ENCODE results near the gene CEP89. TPM values are rescaled to one million over a fixed set of nuclear protein-coding genes. Genes with fewer than 3 reads are reported as not detected.
"Not testable (repeated sequence)": the region's sequence is repeated elsewhere in the genome, so short reads cannot be mapped to it uniquely, and the experiment has no call there.

CEP89 gene
- total RNA-seq, 1 donor from 2014 or later, result 29.0 TPM

DNA sequence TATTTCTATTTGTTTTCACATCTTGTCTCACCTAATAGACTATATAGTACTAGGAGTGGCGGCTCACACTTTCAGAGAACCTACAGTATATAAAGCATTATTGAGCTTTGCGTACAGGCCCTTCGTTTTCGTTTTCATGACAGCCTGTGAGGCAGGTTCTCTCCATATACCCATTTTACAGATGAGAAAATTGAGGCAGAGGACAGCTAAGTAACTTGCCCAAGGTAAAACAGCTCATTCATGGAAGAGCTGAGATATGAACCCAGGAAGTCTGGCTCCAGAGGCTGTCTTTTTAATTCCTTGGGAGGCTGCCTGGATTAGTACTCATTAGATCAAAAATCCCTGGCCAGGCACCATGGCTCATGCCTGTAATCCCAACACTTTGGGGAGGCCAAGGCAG lies 29.2 kb upstream of the CEP89 start:
- DNase-seq (ENCODE audit: low spot score in 2 of 2, unreplicated experiment in 2 of 2), result no peak
- Mint-ChIP-seq H3K4me1 (peaks cover 4% of the 10 kb centered on the region), H3K27me3 (ENCODE audit: low read depth) (no peaks in the 10 kb centered on the region), H3K36me3 (peaks cover 23% of the 10 kb centered on the region), H3K9me3 (no peaks in the 10 kb centered on the region), H3K27ac (no peak overlapping the region), H3K4me3 (no peak overlapping the region)
- TF ChIP-seq, protein P1, sequence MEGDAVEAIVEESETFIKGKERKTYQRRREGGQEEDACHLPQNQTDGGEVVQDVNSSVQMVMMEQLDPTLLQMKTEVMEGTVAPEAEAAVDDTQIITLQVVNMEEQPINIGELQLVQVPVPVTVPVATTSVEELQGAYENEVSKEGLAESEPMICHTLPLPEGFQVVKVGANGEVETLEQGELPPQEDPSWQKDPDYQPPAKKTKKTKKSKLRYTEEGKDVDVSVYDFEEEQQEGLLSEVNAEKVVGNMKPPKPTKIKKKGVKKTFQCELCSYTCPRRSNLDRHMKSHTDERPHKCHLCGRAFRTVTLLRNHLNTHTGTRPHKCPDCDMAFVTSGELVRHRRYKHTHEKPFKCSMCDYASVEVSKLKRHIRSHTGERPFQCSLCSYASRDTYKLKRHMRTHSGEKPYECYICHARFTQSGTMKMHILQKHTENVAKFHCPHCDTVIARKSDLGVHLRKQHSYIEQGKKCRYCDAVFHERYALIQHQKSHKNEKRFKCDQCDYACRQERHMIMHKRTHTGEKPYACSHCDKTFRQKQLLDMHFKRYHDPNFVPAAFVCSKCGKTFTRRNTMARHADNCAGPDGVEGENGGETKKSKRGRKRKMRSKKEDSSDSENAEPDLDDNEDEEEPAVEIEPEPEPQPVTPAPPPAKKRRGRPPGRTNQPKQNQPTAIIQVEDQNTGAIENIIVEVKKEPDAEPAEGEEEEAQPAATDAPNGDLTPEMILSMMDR (IDR thresholded peaks at IDR 0.05; ENCODE audit: unreplicated experiment), result no peak

DNA sequence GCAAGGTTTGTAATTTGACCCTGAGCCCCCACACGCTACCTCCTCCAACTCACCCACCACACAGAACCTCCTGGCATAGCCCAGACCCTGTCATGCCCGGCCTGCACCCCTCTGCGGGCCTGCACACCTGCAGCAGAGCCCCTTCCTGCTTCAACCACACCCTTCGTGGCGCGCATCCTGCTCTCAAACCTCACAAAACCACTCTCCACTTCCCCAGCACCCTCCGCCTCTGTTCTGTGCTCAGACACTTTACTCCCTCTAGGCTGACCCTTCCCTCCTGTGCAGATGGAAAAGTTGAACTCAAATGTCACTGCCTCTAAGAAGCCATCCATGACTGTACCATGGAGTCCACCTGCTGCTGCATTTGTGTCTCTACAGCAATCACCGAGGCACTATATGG lies 28.8 kb upstream of the CEP89 start:
- Mint-ChIP-seq H3K36me3 (peaks cover 25% of the 10 kb centered on the region), H3K9me3 (no peaks in the 10 kb centered on the region), H3K4me3 (no peak overlapping the region), H3K4me1 (peaks cover 3% of the 10 kb centered on the region), H3K27me3 (ENCODE audit: low read depth) (no peaks in the 10 kb centered on the region), H3K27ac (no peak overlapping the region)
- DNase-seq (ENCODE audit: low spot score in 2 of 2, unreplicated experiment in 2 of 2), result no peak
- TF ChIP-seq, protein P1 (IDR thresholded peaks at IDR 0.05; ENCODE audit: unreplicated experiment), result no peak

DNA sequence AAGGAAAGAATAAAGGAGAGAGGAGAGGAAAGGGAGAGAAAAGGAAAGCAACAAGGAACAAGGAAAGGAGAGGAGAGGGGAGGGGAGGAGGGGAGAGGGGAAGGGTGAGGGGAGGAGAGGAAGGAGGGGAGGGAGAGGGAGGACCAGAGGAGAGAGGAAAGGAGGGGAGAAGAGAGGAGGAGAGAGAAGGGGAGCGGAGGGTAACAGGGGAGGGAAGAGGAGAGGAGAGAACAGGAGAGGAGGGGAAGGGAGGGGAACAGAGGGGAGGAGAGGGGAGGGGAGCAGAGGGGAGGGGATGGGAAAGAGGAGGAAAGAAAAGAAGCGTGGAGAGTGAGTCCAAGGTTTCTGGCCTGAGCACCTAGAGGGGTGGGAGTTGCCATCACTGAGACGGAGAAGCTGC lies 27.0 kb upstream of the CEP89 start:
- H3K4me3 Mint-ChIP-seq, result no peak overlapping the region
- H3K36me3 Mint-ChIP-seq, result peaks cover 27% of the 10 kb centered on the region
- no peaks in the 10 kb centered on the region for H3K27me3 Mint-ChIP-seq (ENCODE audit: low read depth)
- no peaks in the 10 kb centered on the region for H3K4me1 Mint-ChIP-seq
- TF ChIP-seq, protein P1 (IDR thresholded peaks at IDR 0.05; ENCODE audit: unreplicated experiment), result no peak
- no peaks in the 10 kb centered on the region for H3K9me3 Mint-ChIP-seq
- no peak overlapping the region for H3K27ac Mint-ChIP-seq
- DNase-seq (ENCODE audit: low spot score in 2 of 2, unreplicated experiment in 2 of 2), result no peak

DNA sequence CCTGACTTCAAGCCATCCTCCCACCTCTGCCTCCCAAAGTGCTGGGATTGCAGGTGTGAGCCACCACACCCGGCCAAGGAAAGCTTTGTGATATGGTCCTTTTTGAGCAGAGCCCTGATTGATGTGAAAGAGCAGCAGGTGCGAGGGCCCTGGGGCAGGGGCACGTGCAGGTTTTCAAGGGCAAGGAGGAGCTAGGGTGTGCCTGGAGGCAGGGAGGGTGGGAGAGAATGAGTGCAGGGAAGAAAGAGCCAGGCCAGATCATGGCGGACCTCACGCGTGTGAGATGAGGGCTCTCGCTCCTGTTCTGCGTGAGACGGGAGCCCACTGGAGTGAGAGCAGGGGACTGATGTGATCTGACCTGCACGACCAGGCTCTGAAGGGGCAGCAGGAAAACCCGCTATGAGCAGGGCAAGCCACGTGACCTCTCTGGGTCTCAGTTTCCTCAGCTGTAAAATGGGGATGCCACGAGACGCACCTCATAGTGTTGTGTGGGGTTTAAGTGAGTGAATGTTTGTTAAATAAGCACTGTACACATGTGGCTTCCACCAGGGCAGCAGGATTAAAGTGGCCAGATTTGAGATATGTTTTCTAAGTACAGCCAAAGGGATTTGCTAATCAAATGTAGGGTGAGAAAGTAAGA lies 26.1 kb upstream of the CEP89 start:
- Mint-ChIP-seq H3K36me3 (peaks cover 26% of the 10 kb centered on the region), H3K27ac (no peak overlapping the region), H3K9me3 (no peaks in the 10 kb centered on the region), H3K4me3 (no peak overlapping the region), H3K4me1 (no peaks in the 10 kb centered on the region), H3K27me3 (ENCODE audit: low read depth) (no peaks in the 10 kb centered on the region)
- DNase-seq (ENCODE audit: low spot score in 2 of 2, unreplicated experiment in 2 of 2), result no peak
- TF ChIP-seq, protein P1 (IDR thresholded peaks at IDR 0.05; ENCODE audit: unreplicated experiment), result no peak

DNA sequence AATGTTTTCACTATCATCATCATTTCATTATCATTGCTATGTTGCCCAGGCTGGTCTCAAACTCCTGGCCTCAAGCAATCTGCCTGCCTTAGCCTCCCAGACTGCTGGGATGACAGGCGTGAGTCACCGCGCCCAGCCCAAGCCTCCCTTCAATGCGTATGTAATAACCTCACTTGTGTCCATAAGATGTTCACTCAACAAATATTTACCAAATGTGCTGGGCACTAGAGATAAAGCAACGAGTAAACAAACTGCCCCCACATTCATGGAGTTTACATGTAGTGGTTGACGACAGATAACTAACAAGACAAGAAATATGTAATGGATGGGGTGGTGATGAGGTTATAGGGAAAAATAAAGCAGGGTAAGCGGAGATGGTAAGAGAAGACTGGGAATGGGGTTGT lies 25.3 kb upstream of the CEP89 start:
- not testable (repeated sequence) for H3K4me1 Mint-ChIP-seq; H3K27me3 Mint-ChIP-seq (ENCODE audit: low read depth); H3K4me3 Mint-ChIP-seq; DNase-seq (ENCODE audit: low spot score in 2 of 2, unreplicated experiment in 2 of 2); H3K9me3 Mint-ChIP-seq
- H3K27ac Mint-ChIP-seq, result peak overlapping the region; percentile 32
- peaks cover 26% of the 10 kb centered on the region for H3K36me3 Mint-ChIP-seq

DNA sequence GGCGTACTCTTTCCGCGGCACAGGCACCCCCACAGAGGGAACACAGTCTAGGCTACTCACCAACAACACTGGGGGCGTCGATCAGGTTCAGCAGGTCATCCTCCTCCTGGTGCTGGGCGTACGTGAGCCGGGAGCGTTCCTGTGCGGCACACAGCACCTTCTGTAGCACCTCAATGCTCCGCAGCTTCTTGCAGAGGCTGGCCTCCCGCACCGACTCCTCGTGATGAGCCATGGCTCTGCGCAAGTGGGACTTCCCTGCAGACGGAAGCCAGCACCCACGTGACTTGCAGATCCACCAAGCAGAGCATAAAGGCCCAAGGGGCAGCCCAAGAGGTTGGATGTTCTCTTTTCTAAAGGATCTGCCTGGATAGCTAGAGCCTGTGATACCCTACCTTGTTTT lies 24.2 kb upstream of the CEP89 start:
- not testable (repeated sequence) for H3K27ac Mint-ChIP-seq; H3K4me1 Mint-ChIP-seq; H3K27me3 Mint-ChIP-seq (ENCODE audit: low read depth)

DNA sequence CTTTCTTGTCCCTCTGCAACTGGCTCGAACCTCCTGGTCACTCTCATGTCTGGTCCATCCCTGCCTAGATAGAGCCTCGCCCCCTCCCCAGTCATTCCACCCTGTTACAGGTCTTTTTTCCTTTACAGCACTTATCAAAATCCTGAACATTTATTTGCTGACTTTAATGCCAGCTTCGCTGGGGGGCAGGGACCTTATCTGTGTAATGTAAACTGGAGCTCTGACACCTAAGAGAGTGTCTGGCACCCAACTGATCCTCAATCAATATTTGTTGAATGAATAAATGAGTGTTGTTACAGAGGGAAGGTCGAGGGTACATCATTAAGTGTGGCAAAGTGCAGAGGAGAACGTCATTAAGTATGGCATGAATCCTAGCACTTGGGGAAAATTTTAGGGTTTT lies 17.0 kb upstream of the CEP89 start:
- no peak overlapping the region for H3K27ac Mint-ChIP-seq
- no peaks in the 10 kb centered on the region for H3K4me1 Mint-ChIP-seq

More for the DNA sequence above, 24.2 kb upstream of the CEP89 start:
- H3K4me3 Mint-ChIP-seq; DNase-seq (ENCODE audit: low spot score in 2 of 2, unreplicated experiment in 2 of 2); H3K9me3 Mint-ChIP-seq: not testable (repeated sequence)
- peaks cover 28% of the 10 kb centered on the region for H3K36me3 Mint-ChIP-seq

DNA sequence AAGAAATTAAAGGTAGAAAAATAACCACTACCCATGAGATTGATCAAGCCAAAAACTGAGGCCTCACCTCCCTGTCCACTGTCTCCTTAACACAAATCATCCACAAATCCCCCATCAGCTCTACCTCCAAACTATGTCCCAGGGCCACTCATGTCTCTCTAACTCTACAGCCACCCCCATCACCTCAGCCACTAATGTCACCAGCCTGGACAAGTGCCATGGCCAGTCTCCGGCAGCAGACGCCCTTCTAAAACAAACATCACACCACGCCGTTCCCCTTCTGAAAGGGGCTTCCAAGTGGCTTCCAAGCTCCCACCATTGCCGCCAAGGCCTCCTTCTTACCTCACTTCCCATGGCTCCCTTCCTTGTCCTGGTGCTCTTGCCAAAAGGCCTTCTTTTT lies 16.5 kb upstream of the CEP89 start:
- peaks cover 19% of the 10 kb centered on the region for H3K36me3 Mint-ChIP-seq
- not testable (repeated sequence) for H3K4me1 Mint-ChIP-seq; H3K4me3 Mint-ChIP-seq; H3K9me3 Mint-ChIP-seq; H3K27ac Mint-ChIP-seq; H3K27me3 Mint-ChIP-seq (ENCODE audit: low read depth); DNase-seq (ENCODE audit: low spot score in 2 of 2, unreplicated experiment in 2 of 2)

More for the DNA sequence above, 17.0 kb upstream of the CEP89 start:
- DNase-seq (ENCODE audit: low spot score in 2 of 2, unreplicated experiment in 2 of 2), result no peak
- TF ChIP-seq, protein P1 (IDR thresholded peaks at IDR 0.05; ENCODE audit: unreplicated experiment), result no peak
- H3K27me3 Mint-ChIP-seq (ENCODE audit: low read depth), result no peaks in the 10 kb centered on the region
- H3K9me3 Mint-ChIP-seq, result no peaks in the 10 kb centered on the region
- H3K4me3 Mint-ChIP-seq, result no peak overlapping the region
- H3K36me3 Mint-ChIP-seq, result peaks cover 21% of the 10 kb centered on the region

DNA sequence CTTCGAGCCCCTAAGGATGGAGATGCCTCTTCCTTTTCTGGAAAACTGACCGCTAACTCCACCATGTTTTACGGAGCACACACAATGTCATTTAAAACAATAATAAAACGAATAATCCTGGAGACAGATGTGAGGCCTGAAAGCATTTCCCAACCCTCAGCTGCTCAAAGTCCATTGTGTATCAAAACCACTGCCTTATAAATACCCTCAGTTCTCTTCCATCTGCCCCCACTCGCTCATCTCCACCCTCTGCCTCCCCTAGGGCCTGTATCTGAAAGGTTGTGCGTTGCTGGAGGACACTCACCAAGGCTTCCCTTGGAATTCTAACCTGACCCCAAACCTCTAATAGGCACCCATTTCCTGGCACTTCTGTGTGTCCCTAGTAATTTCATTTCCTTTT lies 10.7 kb upstream of the CEP89 start:
- not testable (repeated sequence) for H3K27ac Mint-ChIP-seq; H3K9me3 Mint-ChIP-seq; H3K4me1 Mint-ChIP-seq; H3K27me3 Mint-ChIP-seq (ENCODE audit: low read depth); H3K4me3 Mint-ChIP-seq; DNase-seq (ENCODE audit: low spot score in 2 of 2, unreplicated experiment in 2 of 2)
- peaks cover 16% of the 10 kb centered on the region for H3K36me3 Mint-ChIP-seq
